ENCODE measurements around the gene RPTOR.
"Not testable (repeated sequence)": the region's sequence is repeated elsewhere in the genome, so short reads cannot be mapped to it uniquely, and the experiment has no call there.

The RPTOR gene

GRCh38 chr17:80628881-80629280 lies 84.2 kb downstream of the RPTOR start:
- not testable (repeated sequence) for H3K36me3 ChIP-seq (ENCODE audit: control insufficient read depth, insufficient read depth, low read length); H3K4me2 ChIP-seq (ENCODE audit: low read length); H3K79me2 ChIP-seq (ENCODE audit: control insufficient read depth, insufficient read depth, low read length); H4K8ac ChIP-seq (ENCODE audit: low read depth, low read length); H3K9ac ChIP-seq (ENCODE audit: low read length); DNase-seq; H3K23ac ChIP-seq (ENCODE audit: low read length); H2AK5ac ChIP-seq (ENCODE audit: low read length); H3K27me3 ChIP-seq (ENCODE audit: insufficient read depth, low read length, poor library complexity); H3K18ac ChIP-seq (ENCODE audit: low read length); H3K4me3 ChIP-seq (ENCODE audit: low read length); H2BK5ac ChIP-seq (ENCODE audit: low read length); H2BK15ac ChIP-seq (replicated peaks; ENCODE audit: low read depth); H3K4ac ChIP-seq (ENCODE audit: low read depth, low read length); H3K4me1 ChIP-seq (ENCODE audit: control insufficient read depth, low read depth, low read length); H2BK120ac ChIP-seq (ENCODE audit: low read depth, low read length); H3K56ac ChIP-seq (ENCODE audit: low read length); H4K5ac ChIP-seq (ENCODE audit: low read length); H3K27ac ChIP-seq (ENCODE audit: low read depth, low read length)
- WGBS (ENCODE audit: extremely low coverage, insufficient coverage, low lambda C conversion rate) = no CpG with 5 or more reads among the region's 7 CpGs
- H3K79me1 ChIP-seq (ENCODE audit: low read length) = peaks cover 15% of the 10 kb centered on the region

- no peak overlapping the region for H4K8ac ChIP-seq (ENCODE audit: low read depth, low read length)
- no peak overlapping the region for H3K23ac ChIP-seq (ENCODE audit: low read length)
- no peaks in the 10 kb centered on the region for H3K36me3 ChIP-seq (ENCODE audit: control insufficient read depth, insufficient read depth, low read length)
- H3K79me1 ChIP-seq (ENCODE audit: low read length) = peaks cover 21% of the 10 kb centered on the region
- H4K5ac ChIP-seq (ENCODE audit: low read length) = no peak overlapping the region
- no peak overlapping the region for H2BK120ac ChIP-seq (ENCODE audit: low read depth, low read length)
- no peak overlapping the region for H3K4ac ChIP-seq (ENCODE audit: low read depth, low read length)
- no CpG with 5 or more reads among the region's 13 CpGs for WGBS (ENCODE audit: extremely low coverage, insufficient coverage, low lambda C conversion rate)
- H3K27ac ChIP-seq (ENCODE audit: low read depth, low read length) = no peak overlapping the region
- H3K9ac ChIP-seq (ENCODE audit: low read length) = no peak overlapping the region
- H3K4me1 ChIP-seq (ENCODE audit: control insufficient read depth, low read depth, low read length) = peaks cover 3% of the 10 kb centered on the region
- no peak for DNase-seq
- H3K4me3 ChIP-seq (ENCODE audit: low read length) = no peak overlapping the region
- H3K56ac ChIP-seq (ENCODE audit: low read length) = no peak overlapping the region
- no peak overlapping the region for H3K4me2 ChIP-seq (ENCODE audit: low read length)
- H3K27me3 ChIP-seq (ENCODE audit: insufficient read depth, low read length, poor library complexity) = no peaks in the 10 kb centered on the region
- no peak overlapping the region for H2AK5ac ChIP-seq (ENCODE audit: low read length)
- H2BK5ac ChIP-seq (ENCODE audit: low read length) = no peak overlapping the region
- no peak overlapping the region for H2BK15ac ChIP-seq (replicated peaks; ENCODE audit: low read depth)
- H3K79me2 ChIP-seq (ENCODE audit: control insufficient read depth, insufficient read depth, low read length) = peaks cover 6% of the 10 kb centered on the region
- no peak overlapping the region for H3K18ac ChIP-seq (ENCODE audit: low read length)
Measured at GRCh38 chr17:80629298-80630028, 84.8 kb downstream of the RPTOR start.

DNA sequence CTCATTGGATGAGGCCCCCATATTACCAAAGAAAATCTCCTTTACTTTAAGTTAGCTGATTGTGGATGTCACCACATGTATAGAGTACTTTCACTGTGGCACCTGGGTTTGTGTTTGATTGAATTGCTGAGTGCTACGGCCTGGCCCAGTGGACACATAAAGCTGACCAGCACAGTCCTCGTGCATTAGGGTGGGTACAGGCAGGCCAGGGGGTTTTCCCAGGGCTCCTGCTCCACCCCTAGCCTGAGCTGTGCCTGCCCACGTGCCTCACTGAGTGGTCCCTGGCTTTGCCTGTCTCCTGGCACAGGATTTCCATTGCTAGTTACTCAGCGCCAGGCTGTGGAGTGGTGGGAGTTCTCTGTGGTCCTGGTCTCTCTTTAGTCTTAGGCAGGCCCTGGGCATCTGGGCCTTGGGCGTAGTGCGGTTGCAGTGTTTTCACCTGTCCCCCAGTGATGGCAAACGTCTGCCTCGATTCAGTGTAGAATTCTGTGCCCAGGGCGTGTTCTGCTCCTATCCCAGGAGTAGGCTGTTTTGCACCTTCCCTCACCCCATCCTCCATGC lies 86.0 kb downstream of the RPTOR start:
- Histone ChIP-seq H2BK5ac (ENCODE audit: low read length) (no peak overlapping the region), H2BK15ac (replicated peaks; ENCODE audit: low read depth) (no peak overlapping the region), H3K23ac (ENCODE audit: low read length) (no peak overlapping the region), H3K4me3 (ENCODE audit: low read length) (no peak overlapping the region), H3K27me3 (ENCODE audit: insufficient read depth, low read length, poor library complexity) (no peaks in the 10 kb centered on the region), H4K8ac (ENCODE audit: low read depth, low read length) (no peak overlapping the region), H4K5ac (ENCODE audit: low read length) (no peak overlapping the region), H2BK120ac (ENCODE audit: low read depth, low read length) (no peak overlapping the region), H3K79me1 (ENCODE audit: low read length) (peaks cover 27% of the 10 kb centered on the region), H3K9ac (ENCODE audit: low read length) (no peak overlapping the region), H3K4me2 (ENCODE audit: low read length) (no peak overlapping the region), H3K18ac (ENCODE audit: low read length) (no peak overlapping the region), H3K27ac (ENCODE audit: low read depth, low read length) (no peak overlapping the region), H3K4me1 (ENCODE audit: control insufficient read depth, low read depth, low read length) (peaks cover 3% of the 10 kb centered on the region), H3K79me2 (ENCODE audit: control insufficient read depth, insufficient read depth, low read length) (peaks cover 11% of the 10 kb centered on the region), H2AK5ac (ENCODE audit: low read length) (no peak overlapping the region), H3K56ac (ENCODE audit: low read length) (no peak overlapping the region), H3K36me3 (ENCODE audit: control insufficient read depth, insufficient read depth, low read length) (no peaks in the 10 kb centered on the region), H3K4ac (ENCODE audit: low read depth, low read length) (no peak overlapping the region)
- WGBS (ENCODE audit: extremely low coverage, insufficient coverage, low lambda C conversion rate) = no CpG with 5 or more reads among the region's 9 CpGs
- no peak for DNase-seq

DNA sequence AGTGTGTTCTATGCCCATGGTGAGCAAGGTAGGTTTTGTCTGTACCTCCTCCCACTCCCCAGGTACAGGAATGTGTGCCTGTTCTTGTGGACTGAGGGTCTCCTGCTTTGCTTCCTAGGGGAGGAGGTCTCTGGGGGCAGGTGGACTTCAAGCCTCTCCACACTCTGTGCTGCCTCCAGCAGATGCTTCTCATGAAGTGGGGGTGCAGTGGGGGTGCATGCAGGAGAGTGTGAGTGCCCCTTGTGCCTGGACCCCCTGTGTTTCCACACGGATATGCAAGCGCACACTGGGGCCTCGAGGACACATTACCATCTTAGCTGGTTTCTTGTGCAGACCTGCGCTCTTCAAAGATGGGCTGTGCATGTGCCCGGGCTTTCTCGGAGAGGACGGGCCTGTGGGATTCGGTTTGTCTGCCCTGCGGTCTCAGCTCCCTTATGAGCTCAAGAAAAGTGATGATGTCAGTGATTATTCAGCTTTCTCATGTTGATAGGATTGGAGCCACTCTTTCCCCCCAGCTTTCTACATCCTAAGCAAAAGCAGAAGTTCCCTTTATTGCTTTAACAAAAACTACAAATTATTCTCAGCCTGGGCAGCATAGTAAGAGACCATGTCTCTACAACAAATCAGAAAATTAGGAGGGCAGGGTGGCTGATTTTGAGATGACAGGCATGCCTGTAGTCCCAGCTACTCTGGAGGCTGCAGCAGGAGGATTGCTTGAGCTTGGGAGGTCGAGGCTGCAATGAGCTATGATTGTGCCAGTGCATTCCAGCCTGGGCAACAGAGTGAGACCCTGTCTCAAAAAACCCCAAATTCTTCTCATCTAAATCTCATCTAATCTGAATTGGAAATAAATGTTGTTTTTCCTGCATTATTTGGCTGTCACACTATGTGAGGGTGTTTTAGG lies 86.8 kb downstream of the RPTOR start:
- Histone ChIP-seq H3K18ac (ENCODE audit: low read length) (no peak overlapping the region), H2AK5ac (ENCODE audit: low read length) (no peak overlapping the region), H3K9ac (ENCODE audit: low read length) (no peak overlapping the region), H3K4me2 (ENCODE audit: low read length) (no peak overlapping the region), H3K23ac (ENCODE audit: low read length) (no peak overlapping the region), H3K4me3 (ENCODE audit: low read length) (no peak overlapping the region), H4K5ac (ENCODE audit: low read length) (no peak overlapping the region), H3K4ac (ENCODE audit: low read depth, low read length) (no peak overlapping the region), H4K8ac (ENCODE audit: low read depth, low read length) (no peak overlapping the region), H3K56ac (ENCODE audit: low read length) (no peak overlapping the region), H3K36me3 (ENCODE audit: control insufficient read depth, insufficient read depth, low read length) (no peaks in the 10 kb centered on the region), H3K79me2 (ENCODE audit: control insufficient read depth, insufficient read depth, low read length) (peaks cover 15% of the 10 kb centered on the region), H2BK15ac (replicated peaks; ENCODE audit: low read depth) (no peak overlapping the region), H3K79me1 (ENCODE audit: low read length) (peaks cover 28% of the 10 kb centered on the region), H2BK5ac (ENCODE audit: low read length) (no peak overlapping the region), H2BK120ac (ENCODE audit: low read depth, low read length) (no peak overlapping the region), H3K4me1 (ENCODE audit: control insufficient read depth, low read depth, low read length) (peaks cover 3% of the 10 kb centered on the region), H3K27me3 (ENCODE audit: insufficient read depth, low read length, poor library complexity) (no peaks in the 10 kb centered on the region), H3K27ac (ENCODE audit: low read depth, low read length) (no peak overlapping the region)
- no CpG with 5 or more reads among the region's 10 CpGs for WGBS (ENCODE audit: extremely low coverage, insufficient coverage, low lambda C conversion rate)
- DNase-seq = no peak

DNA sequence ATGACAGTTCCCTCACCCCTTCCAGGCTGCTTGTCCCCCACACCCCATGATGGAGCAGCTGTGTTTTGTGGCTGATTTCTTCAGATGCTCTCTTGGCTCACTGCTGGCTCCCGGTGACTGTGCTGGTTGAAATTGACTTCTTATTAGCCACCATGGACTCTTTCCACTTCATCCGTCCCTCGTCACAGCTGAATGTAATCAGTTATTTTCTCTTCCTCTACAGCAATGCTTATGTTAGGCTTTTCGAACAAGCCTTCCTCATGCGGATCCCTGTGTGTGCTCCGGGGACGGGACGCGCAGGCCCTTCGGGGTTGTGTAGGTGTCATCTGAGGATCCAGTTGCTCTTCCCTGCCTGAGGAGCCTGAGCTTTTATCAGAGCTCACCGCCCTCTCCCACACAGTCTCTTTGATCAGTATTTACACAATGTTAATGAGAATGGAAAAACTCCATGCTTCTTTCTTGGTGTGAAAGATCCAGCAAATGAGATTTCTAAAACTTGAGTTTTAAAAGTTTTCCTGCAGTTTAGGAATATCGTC lies 87.5 kb downstream of the RPTOR start:
- H4K5ac ChIP-seq (ENCODE audit: low read length) = no peak overlapping the region
- H2BK5ac ChIP-seq (ENCODE audit: low read length) = no peak overlapping the region
- no peak overlapping the region for H3K4ac ChIP-seq (ENCODE audit: low read depth, low read length)
- no peak overlapping the region for H2BK15ac ChIP-seq (replicated peaks; ENCODE audit: low read depth)
- no peak overlapping the region for H3K56ac ChIP-seq (ENCODE audit: low read length)
- H4K8ac ChIP-seq (ENCODE audit: low read depth, low read length) = no peak overlapping the region
- H3K9ac ChIP-seq (ENCODE audit: low read length) = no peak overlapping the region
- H3K23ac ChIP-seq (ENCODE audit: low read length) = no peak overlapping the region
- no peaks in the 10 kb centered on the region for H3K27me3 ChIP-seq (ENCODE audit: insufficient read depth, low read length, poor library complexity)
- DNase-seq = peak; percentile 57
- H3K79me1 ChIP-seq (ENCODE audit: low read length) = peaks cover 29% of the 10 kb centered on the region
- peaks cover 15% of the 10 kb centered on the region for H3K79me2 ChIP-seq (ENCODE audit: control insufficient read depth, insufficient read depth, low read length)
- H3K36me3 ChIP-seq (ENCODE audit: control insufficient read depth, insufficient read depth, low read length) = no peaks in the 10 kb centered on the region
- no peak overlapping the region for H3K27ac ChIP-seq (ENCODE audit: low read depth, low read length)
- H3K4me1 ChIP-seq (ENCODE audit: control insufficient read depth, low read depth, low read length) = peaks cover 3% of the 10 kb centered on the region
- no peak overlapping the region for H3K4me3 ChIP-seq (ENCODE audit: low read length)
- no CpG with 5 or more reads among the region's 12 CpGs for WGBS (ENCODE audit: extremely low coverage, insufficient coverage, low lambda C conversion rate)
- H2BK120ac ChIP-seq (ENCODE audit: low read depth, low read length) = no peak overlapping the region
- no peak overlapping the region for H3K4me2 ChIP-seq (ENCODE audit: low read length)
- no peak overlapping the region for H2AK5ac ChIP-seq (ENCODE audit: low read length)
- H3K18ac ChIP-seq (ENCODE audit: low read length) = no peak overlapping the region

Measured in mesendoderm (in vitro differentiated cells).